Measurements from ENCODE around the gene IGFBP1.

GRCh38 chr7:45937301-45937700, 49.0 kb downstream of the IGFBP1 start:
- no peak for TF ChIP-seq POLR2A (IDR thresholded peaks at IDR 0.05)
- TF ChIP-seq, protein P1, sequence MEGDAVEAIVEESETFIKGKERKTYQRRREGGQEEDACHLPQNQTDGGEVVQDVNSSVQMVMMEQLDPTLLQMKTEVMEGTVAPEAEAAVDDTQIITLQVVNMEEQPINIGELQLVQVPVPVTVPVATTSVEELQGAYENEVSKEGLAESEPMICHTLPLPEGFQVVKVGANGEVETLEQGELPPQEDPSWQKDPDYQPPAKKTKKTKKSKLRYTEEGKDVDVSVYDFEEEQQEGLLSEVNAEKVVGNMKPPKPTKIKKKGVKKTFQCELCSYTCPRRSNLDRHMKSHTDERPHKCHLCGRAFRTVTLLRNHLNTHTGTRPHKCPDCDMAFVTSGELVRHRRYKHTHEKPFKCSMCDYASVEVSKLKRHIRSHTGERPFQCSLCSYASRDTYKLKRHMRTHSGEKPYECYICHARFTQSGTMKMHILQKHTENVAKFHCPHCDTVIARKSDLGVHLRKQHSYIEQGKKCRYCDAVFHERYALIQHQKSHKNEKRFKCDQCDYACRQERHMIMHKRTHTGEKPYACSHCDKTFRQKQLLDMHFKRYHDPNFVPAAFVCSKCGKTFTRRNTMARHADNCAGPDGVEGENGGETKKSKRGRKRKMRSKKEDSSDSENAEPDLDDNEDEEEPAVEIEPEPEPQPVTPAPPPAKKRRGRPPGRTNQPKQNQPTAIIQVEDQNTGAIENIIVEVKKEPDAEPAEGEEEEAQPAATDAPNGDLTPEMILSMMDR (IDR thresholded peaks at IDR 0.05): no peak
